Sigmoid colon (tissue), 7 donors: Measurements from ENCODE around the gene DPP6. TPM values are rescaled to one million over a fixed set of nuclear protein-coding genes. Genes with fewer than 3 reads are reported as not detected.

Experiments
- DNase-seq: peaks from one replicate; pipeline ENCODE4 v3.0.0-alpha.2; 2019
- H3K27ac ChIP-seq, 4 donors: fragments of 200-600 bp; sonication (generic); one replicate each; pipeline ENCODE4 v1.5.1; 2016 to 2019; ENCODE audit warnings: mild to moderate bottlenecking in 1 of 4
- H3K27me3 ChIP-seq, 3 donors: fragments of 200-600 bp; sonication (generic); one replicate each; pipeline ENCODE4 v1.5.1; 2019; ENCODE audit warnings: mild to moderate bottlenecking in 1 of 3
- H3K36me3 ChIP-seq, 4 donors: fragments of 200-600 bp; sonication (generic); one replicate each; pipeline ENCODE4 v1.5.1; 2016 to 2019
- H3K4me1 ChIP-seq, 4 donors: fragments of 200-600 bp; sonication (generic); one replicate each; pipeline ENCODE4 v1.5.1; 2017 to 2019
- H3K4me3 ChIP-seq, 4 donors: fragments of 200-600 bp; sonication (generic); one replicate each; pipeline ENCODE4 v1.5.1; 2017 to 2019; ENCODE audit warnings: mild to moderate bottlenecking in 2 of 4, moderate library complexity in 1 of 4
- H3K9me3 ChIP-seq, 4 donors: fragments of 200-600 bp in 3 of 4; sonication (generic) in 3 of 4; one replicate each; pipeline versions ENCODE4 v1.5.1 to v1.6.1; 2013 to 2019
- EP300 ChIP-seq, 4 donors: sonication (generic); formaldehyde crosslinking; IDR thresholded peaks; one replicate each; pipeline ENCODE4 v1.6.1; 2017; ENCODE audit warnings: antibody characterized with exemption in 4 of 4
- POLR2A ChIP-seq, 2 donors: fragments of 450-650 bp; IDR thresholded peaks; one replicate each; pipeline ENCODE4 v1.6.1; 2016; ENCODE audit warnings: antibody characterized with exemption in 2 of 2, mild to moderate bottlenecking in 2 of 2, moderate library complexity in 2 of 2
- POLR2AphosphoS5 ChIP-seq, 4 donors: sonication (generic); formaldehyde crosslinking; IDR thresholded peaks; one replicate each; pipeline ENCODE4 v1.6.1; 2017; ENCODE audit warnings: antibody characterized with exemption in 4 of 4
- WGBS, 2 donors: extraction: QIAGEN DNeasy Blood & Tissue Kit; methylation state at CpG; one replicate each; pipeline ENCODE4 v1.1.7; 2013; 5-methylcytosine and 5-hydroxymethylcytosine counted together
- intact Hi-C: fragments of 100-400 bp; cut with DNase I; formaldehyde crosslinking; loops from one replicate; pipeline ENCODE4 v1.15.1; 2023
- polyA plus RNA-seq, 3 donors: library from polyadenylated mRNA; stranded (reverse); fragments of 200-250 nt; gene quantifications; one replicate each; pipeline ENCODE4 v1.2.3, GENCODE V29; 2013
- total RNA-seq, 4 donors: library from RNA; depleted of rRNA; stranded (reverse); fragments of >200 nt; gene quantifications; one replicate each; pipeline ENCODE4 v1.1.0, GENCODE V29; 2016
- TF ChIP-seq, protein P1 (sequence below), 4 experiments: fragments of 450-650 bp in 3 of 4; fragments of 200-600 bp in 1 of 4; IDR thresholded peaks; one replicate each; pipeline ENCODE4 v1.5.1; 2016 to 2019; ENCODE audit warnings: antibody characterized with exemption in 4 of 4, mild to moderate bottlenecking in 3 of 4, moderate library complexity in 2 of 4
- donor health status: healthy with polysubstance abuse.
- donor health status: Bipolar disorder and iron deficiency.
- donor health status: healthy.

Gene DPP6
- total and polyA plus RNA-seq, 7 donors: 1.2 to 53.2 (median 41.0) TPM; not detected in 1

- Histone ChIP-seq H3K4me3 (no peak overlapping the region), H3K4me1 (no peaks in the 10 kb centered on the region), H3K27ac (no peak overlapping the region), H3K27me3 (no peaks in the 10 kb centered on the region), H3K36me3 (no peaks in the 10 kb centered on the region), H3K9me3 (no peaks in the 10 kb centered on the region)
- WGBS, 2 donors: 45 to 75% methylated on average over 3 of the region's 3 CpGs
- no peak for DNase-seq
- intact Hi-C loops: no loop called here
- TF ChIP-seq EP300 (IDR thresholded peaks at IDR 0.05): no peak
- TF ChIP-seq POLR2A (IDR thresholded peaks at IDR 0.05): no peak
- TF ChIP-seq POLR2AphosphoS5 (IDR thresholded peaks at IDR 0.05): no peak
- TF ChIP-seq, protein P1, sequence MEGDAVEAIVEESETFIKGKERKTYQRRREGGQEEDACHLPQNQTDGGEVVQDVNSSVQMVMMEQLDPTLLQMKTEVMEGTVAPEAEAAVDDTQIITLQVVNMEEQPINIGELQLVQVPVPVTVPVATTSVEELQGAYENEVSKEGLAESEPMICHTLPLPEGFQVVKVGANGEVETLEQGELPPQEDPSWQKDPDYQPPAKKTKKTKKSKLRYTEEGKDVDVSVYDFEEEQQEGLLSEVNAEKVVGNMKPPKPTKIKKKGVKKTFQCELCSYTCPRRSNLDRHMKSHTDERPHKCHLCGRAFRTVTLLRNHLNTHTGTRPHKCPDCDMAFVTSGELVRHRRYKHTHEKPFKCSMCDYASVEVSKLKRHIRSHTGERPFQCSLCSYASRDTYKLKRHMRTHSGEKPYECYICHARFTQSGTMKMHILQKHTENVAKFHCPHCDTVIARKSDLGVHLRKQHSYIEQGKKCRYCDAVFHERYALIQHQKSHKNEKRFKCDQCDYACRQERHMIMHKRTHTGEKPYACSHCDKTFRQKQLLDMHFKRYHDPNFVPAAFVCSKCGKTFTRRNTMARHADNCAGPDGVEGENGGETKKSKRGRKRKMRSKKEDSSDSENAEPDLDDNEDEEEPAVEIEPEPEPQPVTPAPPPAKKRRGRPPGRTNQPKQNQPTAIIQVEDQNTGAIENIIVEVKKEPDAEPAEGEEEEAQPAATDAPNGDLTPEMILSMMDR (IDR thresholded peaks at IDR 0.05): no peak
Observed at GRCh38 chr7:154259396-154259795, 207.2 kb downstream of the DPP6 start.

GRCh38 chr7:154287356-154287755 is 235.2 kb downstream of the DPP6 start:
- 55 to 57% methylated on average over 8 of the region's 8 CpGs for WGBS, 2 donors
- no peak for DNase-seq
- Histone ChIP-seq H3K27me3 (no peaks in the 10 kb centered on the region), H3K27ac (no peak overlapping the region), H3K36me3 (no peaks in the 10 kb centered on the region), H3K4me3 (no peak overlapping the region), H3K4me1 (no peaks in the 10 kb centered on the region), H3K9me3 (no peaks in the 10 kb centered on the region)
- intact Hi-C loops: no loop called here
- TF ChIP-seq EP300 (IDR thresholded peaks at IDR 0.05): no peak

GRCh38 chr7:154289119-154289518 is 236.9 kb downstream of the DPP6 start:
- Histone ChIP-seq H3K27ac (no peak overlapping the region), H3K36me3 (no peaks in the 10 kb centered on the region), H3K9me3 (no peaks in the 10 kb centered on the region), H3K4me1 (no peaks in the 10 kb centered on the region), H3K4me3 (no peak overlapping the region), H3K27me3 (no peaks in the 10 kb centered on the region)
- intact Hi-C loops: no loop called here
- no peak for TF ChIP-seq POLR2AphosphoS5 (IDR thresholded peaks at IDR 0.05)
- no peak for TF ChIP-seq EP300 (IDR thresholded peaks at IDR 0.05)
- TF ChIP-seq POLR2A (IDR thresholded peaks at IDR 0.05): no peak
- TF ChIP-seq, protein P1 (IDR thresholded peaks at IDR 0.05): no peak
- WGBS, 2 donors: 91 to 94% methylated on average over 5 of the region's 5 CpGs
- DNase-seq: no peak

DNA sequence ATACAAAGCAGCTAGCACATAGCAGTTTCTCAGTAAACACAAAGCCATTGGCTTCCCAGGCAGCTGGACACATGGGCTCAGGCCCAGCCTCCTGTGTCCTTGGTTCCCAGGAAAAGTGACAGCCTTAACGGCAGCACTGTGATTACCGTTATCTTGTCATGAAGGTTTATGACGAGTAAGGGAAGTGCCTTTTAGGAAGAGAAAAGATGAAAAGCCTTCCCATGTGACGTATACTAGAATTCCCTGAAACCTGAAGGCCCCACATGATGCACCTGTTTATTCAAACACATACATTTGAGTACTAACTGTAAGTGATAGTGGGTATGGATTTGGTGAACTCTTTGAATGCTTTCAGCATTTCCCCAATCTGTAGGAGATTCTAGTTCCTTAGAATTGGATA is 244.2 kb downstream of the DPP6 start:
- Histone ChIP-seq H3K27ac (no peak overlapping the region), H3K9me3 (no peaks in the 10 kb centered on the region), H3K4me1 (no peaks in the 10 kb centered on the region), H3K36me3 (no peaks in the 10 kb centered on the region), H3K27me3 (no peaks in the 10 kb centered on the region), H3K4me3 (no peak overlapping the region)
- 56 to 81% methylated on average over 4 of the region's 4 CpGs for WGBS, 2 donors
- intact Hi-C loops: no loop called here
- DNase-seq: no peak
- TF ChIP-seq, protein P1 (IDR thresholded peaks at IDR 0.05): no peak
- TF ChIP-seq POLR2AphosphoS5 (IDR thresholded peaks at IDR 0.05): no peak
- TF ChIP-seq EP300 (IDR thresholded peaks at IDR 0.05): no peak
- TF ChIP-seq POLR2A (IDR thresholded peaks at IDR 0.05): no peak

DNA sequence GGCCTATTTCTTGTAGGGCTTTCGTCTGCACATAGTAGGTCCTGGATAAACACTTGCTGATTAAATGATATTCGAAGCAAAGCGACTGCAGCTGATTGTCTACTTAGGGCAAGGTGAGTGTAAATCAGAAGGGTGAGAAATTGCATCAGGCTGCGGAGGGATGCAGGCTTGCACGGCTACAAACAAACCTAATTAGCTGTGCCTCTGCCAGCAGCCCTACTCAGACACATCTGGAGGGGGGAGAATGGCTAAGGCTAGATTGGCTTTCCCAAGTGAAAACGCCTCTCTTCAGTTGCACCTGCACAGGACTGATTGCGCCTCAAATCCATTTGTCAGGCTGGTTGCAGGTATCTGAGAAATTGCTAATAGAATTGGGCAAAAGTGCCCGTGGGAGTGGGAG is 247.5 kb downstream of the DPP6 start:
- 88 to 90% methylated on average over 8 of the region's 8 CpGs for WGBS, 2 donors

More for the DNA sequence above, 247.5 kb downstream of the DPP6 start:
- no peaks in the 10 kb centered on the region for H3K9me3 ChIP-seq
- no peak overlapping the region for H3K4me3 ChIP-seq
- H3K27ac ChIP-seq: no peak overlapping the region
- H3K36me3 ChIP-seq: no peaks in the 10 kb centered on the region
- no peak for DNase-seq
- intact Hi-C loops: no loop called here
- TF ChIP-seq EP300 (IDR thresholded peaks at IDR 0.05) (no peak), POLR2A (IDR thresholded peaks at IDR 0.05) (no peak)
- TF ChIP-seq, protein P1 (IDR thresholded peaks at IDR 0.05): no peak
- H3K27me3 ChIP-seq: peaks cover 0 to 6% (median 0%) of the 10 kb centered on the region in 3 donors
- no peaks in the 10 kb centered on the region for H3K4me1 ChIP-seq
